ENCODE measurements around the gene STK11.

- TF ChIP-seq CTCF (IDR thresholded peaks at IDR 0.05; ENCODE audit: low read depth, low read length): no peak
- TF ChIP-seq EZH2phosphoT487 (IDR thresholded peaks at IDR 0.05; ENCODE audit: low read depth): no peak
Observed at GRCh38 chr19:1271528-1272422, 66.2 kb downstream of the STK11 start.
